DOHH2 (cell line): ENCODE measurements around the gene COL4A2.

Experiments used
- H3F3A ChIP-seq: fragments of 200-600 bp; sonication (generic), shearing (Covaris generic); 2 replicates; pipeline ENCODE4 v1.6.0; 2016; ENCODE audit warnings: antibody characterized with exemption, mild to moderate bottlenecking; ENCODE audit not compliant: control insufficient read depth, insufficient read depth
- H3K27ac ChIP-seq: fragments of 200-600 bp; sonication (generic); 2 replicates; pipeline ENCODE4 v1.5.1; 2014; ENCODE audit warnings: low read depth, mild to moderate bottlenecking, low read length, moderate library complexity
- H3K27me3 ChIP-seq: fragments of 200-600 bp; sonication (generic); 2 replicates; pipeline ENCODE4 v1.6.1; 2014; ENCODE audit warnings: mild to moderate bottlenecking, low read length, mixed read lengths; ENCODE audit not compliant: control insufficient read depth
- H3K36me3 ChIP-seq: fragments of 200-600 bp; sonication (generic); 2 replicates; pipeline ENCODE4 v1.6.1; 2014; ENCODE audit warnings: mild to moderate bottlenecking, low read length, moderate library complexity, mixed read lengths; ENCODE audit not compliant: control insufficient read depth
- H3K4me1 ChIP-seq: fragments of 200-600 bp; sonication (generic); 2 replicates; pipeline ENCODE4 v1.6.1; 2014; ENCODE audit warnings: mild to moderate bottlenecking, low read length, mixed read lengths; ENCODE audit not compliant: control insufficient read depth
- H3K4me2 ChIP-seq: fragments of 200-600 bp; sonication (generic); 2 replicates; pipeline ENCODE4 v1.6.0; 2014; ENCODE audit warnings: mild to moderate bottlenecking, low read length, moderate library complexity
- H3K4me3 ChIP-seq: fragments of 200-600 bp; sonication (generic); 2 replicates; pipeline ENCODE4 v1.5.1; 2014; ENCODE audit warnings: mild to moderate bottlenecking, low read length, mixed read lengths
- H3K79me2 ChIP-seq: fragments of 200-600 bp; sonication (generic); 2 replicates; pipeline ENCODE4 v1.6.1; 2014; ENCODE audit warnings: mild to moderate bottlenecking, low read length, mixed read lengths; ENCODE audit not compliant: control insufficient read depth
- H3K9me2 ChIP-seq: fragments of 200-600 bp; sonication (generic); replicated peaks from 2 replicates; pipeline ENCODE4 v1.6.1; 2014; ENCODE audit warnings: mild to moderate bottlenecking, low read length, mixed read lengths; ENCODE audit not compliant: control insufficient read depth
- H3K9me3 ChIP-seq: fragments of 200-600 bp; sonication (generic); 2 replicates; pipeline ENCODE4 v1.6.1; 2014; ENCODE audit warnings: antibody characterized with exemption, low read length, mixed read lengths; ENCODE audit not compliant: control insufficient read depth, insufficient read depth
- H4K20me1 ChIP-seq: fragments of 200-600 bp; sonication (generic); 2 replicates; pipeline ENCODE4 v1.6.0; 2014; ENCODE audit warnings: low read depth, mild to moderate bottlenecking, antibody characterized with exemption, low read length, moderate library complexity; ENCODE audit not compliant: control insufficient read depth, insufficient read depth
- EZH2phosphoT487 ChIP-seq: fragments of 200-600 bp; sonication (generic); IDR thresholded peaks from 2 replicates; pipeline ENCODE4 v1.6.1; 2017; ENCODE audit warnings: borderline replicate concordance, mild to moderate bottlenecking, antibody characterized with exemption, low read length, moderate library complexity, mixed read lengths
- TF ChIP-seq, protein P1 (sequence below): fragments of 200-600 bp; sonication (generic); IDR thresholded peaks from one replicate; pipeline ENCODE4 v1.5.1; 2014; ENCODE audit warnings: antibody characterized with exemption, mild to moderate bottlenecking, low read depth, low read length; ENCODE audit not compliant: poor library complexity, severe bottlenecking

Gene COL4A2

GRCh38 chr13:110377826-110378201 is 70.7 kb downstream of the COL4A2 start:
- Histone ChIP-seq H3K4me3 (no peak overlapping the region), H3K36me3 (no peaks in the 10 kb centered on the region), H3K9me3 (no peaks in the 10 kb centered on the region), H4K20me1 (no peaks in the 10 kb centered on the region), H3K79me2 (no peaks in the 10 kb centered on the region), H3F3A (no peaks in the 10 kb centered on the region), H3K27me3 (no peaks in the 10 kb centered on the region), H3K4me2 (no peak overlapping the region), H3K4me1 (peaks cover under 1% of the 10 kb centered on the region; the same call in 1 of the 2 replicates), H3K27ac (no peak overlapping the region), H3K9me2 (no peaks in the 10 kb centered on the region)
- TF ChIP-seq, protein P1, sequence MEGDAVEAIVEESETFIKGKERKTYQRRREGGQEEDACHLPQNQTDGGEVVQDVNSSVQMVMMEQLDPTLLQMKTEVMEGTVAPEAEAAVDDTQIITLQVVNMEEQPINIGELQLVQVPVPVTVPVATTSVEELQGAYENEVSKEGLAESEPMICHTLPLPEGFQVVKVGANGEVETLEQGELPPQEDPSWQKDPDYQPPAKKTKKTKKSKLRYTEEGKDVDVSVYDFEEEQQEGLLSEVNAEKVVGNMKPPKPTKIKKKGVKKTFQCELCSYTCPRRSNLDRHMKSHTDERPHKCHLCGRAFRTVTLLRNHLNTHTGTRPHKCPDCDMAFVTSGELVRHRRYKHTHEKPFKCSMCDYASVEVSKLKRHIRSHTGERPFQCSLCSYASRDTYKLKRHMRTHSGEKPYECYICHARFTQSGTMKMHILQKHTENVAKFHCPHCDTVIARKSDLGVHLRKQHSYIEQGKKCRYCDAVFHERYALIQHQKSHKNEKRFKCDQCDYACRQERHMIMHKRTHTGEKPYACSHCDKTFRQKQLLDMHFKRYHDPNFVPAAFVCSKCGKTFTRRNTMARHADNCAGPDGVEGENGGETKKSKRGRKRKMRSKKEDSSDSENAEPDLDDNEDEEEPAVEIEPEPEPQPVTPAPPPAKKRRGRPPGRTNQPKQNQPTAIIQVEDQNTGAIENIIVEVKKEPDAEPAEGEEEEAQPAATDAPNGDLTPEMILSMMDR = no peak
- TF ChIP-seq EZH2phosphoT487 = no peak

- no peaks in the 10 kb centered on the region for H3K4me1 ChIP-seq
- H3F3A ChIP-seq = no peaks in the 10 kb centered on the region
- H3K27me3 ChIP-seq = no peaks in the 10 kb centered on the region
- H3K9me2 ChIP-seq = no peaks in the 10 kb centered on the region
- H3K27ac ChIP-seq = no peak overlapping the region
- no peaks in the 10 kb centered on the region for H3K79me2 ChIP-seq
- no peak overlapping the region for H3K4me3 ChIP-seq
- no peak overlapping the region for H3K4me2 ChIP-seq
- H4K20me1 ChIP-seq = no peaks in the 10 kb centered on the region
- TF ChIP-seq EZH2phosphoT487 = no peak
- TF ChIP-seq, protein P1 = no peak
- H3K9me3 ChIP-seq = no peaks in the 10 kb centered on the region
- no peaks in the 10 kb centered on the region for H3K36me3 ChIP-seq
Measured at GRCh38 chr13:110379358-110379757, 72.3 kb downstream of the COL4A2 start.

DNA sequence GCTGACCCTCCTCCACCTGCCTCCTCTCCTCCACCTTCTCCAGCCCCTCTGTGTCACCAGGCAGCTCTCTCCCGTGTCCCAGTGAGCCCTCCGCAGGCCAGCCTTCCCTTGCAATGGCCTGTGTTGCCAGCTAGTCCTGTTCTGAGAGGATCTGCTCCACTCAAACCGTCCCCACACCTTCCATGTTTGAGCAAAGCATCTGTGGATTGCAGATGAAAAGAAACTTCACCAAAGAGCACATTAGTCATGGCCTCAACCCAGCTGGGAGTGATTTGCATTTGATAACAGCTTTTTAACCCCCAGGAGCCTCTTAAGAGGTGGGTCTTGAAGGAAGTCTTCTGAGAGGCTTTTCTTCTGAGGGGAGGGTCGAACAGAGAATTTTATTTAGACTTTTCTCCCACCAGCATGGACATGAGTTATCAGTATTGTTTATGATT is 72.8 kb downstream of the COL4A2 start:
- peaks cover 4% of the 10 kb centered on the region; the same call in 1 of the 2 replicates for H3K9me3 ChIP-seq
- no peak overlapping the region for H3K4me2 ChIP-seq
- no peaks in the 10 kb centered on the region for H3K79me2 ChIP-seq
- H3F3A ChIP-seq = no peaks in the 10 kb centered on the region
- H3K36me3 ChIP-seq = no peaks in the 10 kb centered on the region
- TF ChIP-seq EZH2phosphoT487 = no peak
- TF ChIP-seq, protein P1 = no peak
- H3K4me3 ChIP-seq = no peak overlapping the region
- H3K27me3 ChIP-seq = no peaks in the 10 kb centered on the region
- no peaks in the 10 kb centered on the region for H4K20me1 ChIP-seq
- H3K27ac ChIP-seq = no peak overlapping the region
- H3K9me2 ChIP-seq = no peaks in the 10 kb centered on the region
- no peaks in the 10 kb centered on the region for H3K4me1 ChIP-seq
